Neuronal stem cell (in vitro differentiated cells): ENCODE results near the gene LACC1. TPM values are rescaled to one million over a fixed set of nuclear protein-coding genes. Genes with fewer than 3 reads are reported as not detected.

Experiments
- DNase-seq: peaks from one replicate; pipeline ENCODE4 v3.0.0-alpha.2; 2013; ENCODE audit warnings: low spot score
- H2AFZ ChIP-seq: one replicate; pipeline ENCODE4 v1.6.1; 2013; ENCODE audit warnings: mild to moderate bottlenecking, low read length, inconsistent platforms
- H2AK5ac ChIP-seq: 2 replicates; pipeline ENCODE4 v1.6.1; 2013; ENCODE audit warnings: low read depth, mild to moderate bottlenecking, inconsistent platforms, low read length, moderate library complexity, mixed read lengths
- H2BK120ac ChIP-seq: 2 replicates; pipeline ENCODE4 v1.6.1; 2013; ENCODE audit warnings: low read depth, mild to moderate bottlenecking, inconsistent platforms, low read length, moderate library complexity, mixed read lengths
- H2BK12ac ChIP-seq: one replicate; pipeline ENCODE4 v1.6.1; 2013; ENCODE audit warnings: low read length, inconsistent platforms
- H2BK15ac ChIP-seq: 2 replicates; pipeline ENCODE4 v1.6.1; 2013; ENCODE audit warnings: mild to moderate bottlenecking, low read length, inconsistent platforms, mixed read lengths
- H2BK5ac ChIP-seq: one replicate; pipeline ENCODE4 v1.6.1; 2013; ENCODE audit warnings: inconsistent platforms, mild to moderate bottlenecking, low read length, moderate library complexity
- H3K14ac ChIP-seq: one replicate; pipeline ENCODE4 v1.6.1; 2013; ENCODE audit warnings: low read length, inconsistent platforms
- H3K18ac ChIP-seq: 2 replicates; pipeline ENCODE4 v1.6.1; 2013; ENCODE audit warnings: low read length, inconsistent platforms
- H3K23ac ChIP-seq: 2 replicates; pipeline ENCODE4 v1.6.1; 2013; ENCODE audit warnings: low read depth, mild to moderate bottlenecking, mixed read lengths, low read length, inconsistent platforms; ENCODE audit not compliant: poor library complexity
- H3K27ac ChIP-seq: replicated peaks from 3 replicates; pipeline ENCODE4 v1.5.1; 2013; ENCODE audit warnings: low read length, inconsistent platforms
- H3K27me3 ChIP-seq, 3 experiments: 2 replicates each; pipeline ENCODE4 v1.6.1; 2013; ENCODE audit warnings: low read length in 3 of 3, mild to moderate bottlenecking in 2 of 3, inconsistent platforms in 1 of 3, low read depth in 1 of 3, mixed read lengths in 1 of 3, moderate library complexity in 1 of 3; ENCODE audit not compliant: control insufficient read depth in 3 of 3, insufficient read depth in 3 of 3
- H3K36me3 ChIP-seq, 2 donors: replicated peaks in 1 of 2; 2 replicates each; pipeline ENCODE4 v1.6.1; 2013; ENCODE audit warnings: low read length in 2 of 2; ENCODE audit not compliant: control insufficient read depth in 2 of 2, insufficient read depth in 2 of 2
- H3K4ac ChIP-seq: 2 replicates; pipeline ENCODE4 v1.6.1; 2013; ENCODE audit warnings: inconsistent platforms, mild to moderate bottlenecking, low read length, moderate library complexity
- H3K4me1 ChIP-seq, 2 donors: 1 replicate in 1 of 2; 2 replicates in 1 of 2; pipeline ENCODE4 v1.6.1; 2013; ENCODE audit warnings: low read length in 2 of 2, low read depth in 1 of 2; ENCODE audit not compliant: control insufficient read depth in 2 of 2, insufficient read depth in 1 of 2
- H3K4me2 ChIP-seq: one replicate; pipeline ENCODE4 v1.6.1; 2013; ENCODE audit warnings: mild to moderate bottlenecking, low read length, inconsistent platforms; ENCODE audit not compliant: insufficient read depth, poor library complexity, severe bottlenecking
- H3K4me3 ChIP-seq, 2 donors: 2 replicates each; pipeline ENCODE4 v1.5.1; 2013; ENCODE audit warnings: low read length in 2 of 2, mild to moderate bottlenecking in 2 of 2, inconsistent platforms in 1 of 2, moderate library complexity in 1 of 2
- H3K79me1 ChIP-seq: one replicate; pipeline ENCODE4 v1.6.1; 2013; ENCODE audit warnings: low read depth, mild to moderate bottlenecking, inconsistent platforms, low read length, moderate library complexity
- H3K9ac ChIP-seq: one replicate; pipeline ENCODE4 v1.6.1; 2013; ENCODE audit warnings: mild to moderate bottlenecking, low read depth, low read length, inconsistent platforms; ENCODE audit not compliant: poor library complexity
- H3K9me3 ChIP-seq, 2 donors: replicated peaks in 1 of 2; 2 replicates each; pipeline versions ENCODE3 to v1.6.1; 2013; ENCODE audit warnings: low read length in 2 of 2, mild to moderate bottlenecking in 2 of 2, inconsistent platforms in 1 of 2, low read depth in 1 of 2, mixed read lengths in 1 of 2, moderate library complexity in 1 of 2; ENCODE audit not compliant: control insufficient read depth in 2 of 2, insufficient read depth in 1 of 2
- H4K8ac ChIP-seq: one replicate; pipeline ENCODE4 v1.6.1; 2013; ENCODE audit warnings: low read depth, mild to moderate bottlenecking, inconsistent platforms, low read length, moderate library complexity
- H4K91ac ChIP-seq: one replicate; pipeline ENCODE4 v1.6.1; 2013; ENCODE audit warnings: low read length, low read depth, mild to moderate bottlenecking, inconsistent platforms; ENCODE audit not compliant: poor library complexity
- WGBS, 2 donors: extraction: QIAGEN DNeasy Blood & Tissue Kit; methylation state at CpG; one replicate each; pipeline ENCODE4 v1.1.7; 2013; ENCODE audit warnings: missing lambda C conversion rate in 2 of 2, mixed read lengths in 1 of 2; ENCODE audit not compliant: insufficient read length in 2 of 2, insufficient replicate concordance in 1 of 2; ENCODE audit errors: extremely low coverage in 2 of 2; 5-methylcytosine and 5-hydroxymethylcytosine counted together
- polyA plus RNA-seq, 2 experiments: library from polyadenylated mRNA; stranded (reverse); fragments of 200-250 nt; gene quantifications; one replicate each; pipeline ENCODE4 v1.2.3, GENCODE V29; 2013

LACC1 gene
- 0.20 TPM for polyA plus RNA-seq (2013, experiment 1 of 2)
- 0.18 TPM for polyA plus RNA-seq (2013, experiment 2 of 2)

GRCh38 chr13:43879755-43880181 lies at the start of gene LACC1:
TSS of gene LACC1 (plus strand) at chr13:43879904. CDS start at chr13:43880986, 1,082 bp downstream.
- Histone ChIP-seq H3K4me1 (peaks cover 0 to 4% of the 10 kb centered on the region in 2 donors), H3K27me3 (peaks cover 3 to 20% (median 12%) of the 10 kb centered on the region in 3 experiments), H2AFZ (peak within 1 kb of the TSS; percentile 96), H3K14ac (peak within 1 kb of the TSS; percentile 90), H3K9ac (peak within 1 kb of the TSS; percentile 91), H4K91ac (no peak within 1 kb of the TSS), H3K36me3 (no peaks in the 10 kb centered on the region), H3K79me1 (no peaks in the 10 kb centered on the region), H3K18ac (peak within 1 kb of the TSS; percentile 97), H3K4ac (no peak within 1 kb of the TSS), H2BK5ac (no peak within 1 kb of the TSS), H4K8ac (no peak within 1 kb of the TSS), H3K4me3 (peak within 1 kb of the TSS; percentile 71 to 91), H3K9me3 (no peaks in the 10 kb centered on the region), H2AK5ac (no peak within 1 kb of the TSS), H2BK120ac (peak within 1 kb of the TSS; percentile 34), H2BK12ac (no peak within 1 kb of the TSS), H3K27ac (no peak within 1 kb of the TSS), H2BK15ac (peak within 1 kb of the TSS; percentile 90), H3K23ac (peak within 1 kb of the TSS; percentile 82), H3K4me2 (peak within 1 kb of the TSS; percentile 100)
- no peak for DNase-seq
- WGBS, 2 donors, result no CpG with 5 or more reads among the region's 48 CpGs

- Histone ChIP-seq H4K8ac (no peak overlapping the region), H2AFZ (no peak overlapping the region), H3K18ac (no peak overlapping the region), H3K4me1 (no peaks in the 10 kb centered on the region), H4K91ac (no peak overlapping the region), H3K14ac (no peak overlapping the region), H3K23ac (no peak overlapping the region), H2BK12ac (no peak overlapping the region), H2BK15ac (no peak overlapping the region), H2AK5ac (no peak overlapping the region), H2BK120ac (no peak overlapping the region), H3K9ac (no peak overlapping the region), H3K36me3 (no peaks in the 10 kb centered on the region), H3K27me3 (no peaks in the 10 kb centered on the region), H3K4ac (no peak overlapping the region), H3K27ac (no peak overlapping the region), H3K4me2 (no peak overlapping the region), H3K79me1 (no peaks in the 10 kb centered on the region), H3K9me3 (no peaks in the 10 kb centered on the region), H3K4me3 (no peak overlapping the region), H2BK5ac (no peak overlapping the region)
- no CpG with 5 or more reads among the region's 5 CpGs for WGBS, 2 donors
- no peak for DNase-seq
Observed at GRCh38 chr13:43830497-43830881, 49.2 kb upstream of the LACC1 start.

GRCh38 chr13:43831088-43831487 lies 48.6 kb upstream of the LACC1 start:
- Histone ChIP-seq H3K4ac (no peak overlapping the region), H3K14ac (no peak overlapping the region), H3K18ac (no peak overlapping the region), H3K9ac (no peak overlapping the region), H3K4me3 (no peak overlapping the region), H3K27me3 (no peaks in the 10 kb centered on the region), H3K27ac (no peak overlapping the region), H3K4me1 (no peaks in the 10 kb centered on the region), H3K4me2 (no peak overlapping the region), H2AK5ac (no peak overlapping the region), H2AFZ (no peak overlapping the region), H3K23ac (no peak overlapping the region), H2BK5ac (no peak overlapping the region), H4K8ac (no peak overlapping the region), H4K91ac (no peak overlapping the region), H3K79me1 (no peaks in the 10 kb centered on the region), H2BK12ac (no peak overlapping the region), H3K36me3 (no peaks in the 10 kb centered on the region), H3K9me3 (no peaks in the 10 kb centered on the region), H2BK15ac (no peak overlapping the region), H2BK120ac (no peak overlapping the region)
- no peak for DNase-seq
- no CpG with 5 or more reads among the region's 2 CpGs for WGBS, 2 donors

GRCh38 chr13:43835701-43836100 lies 44.0 kb upstream of the LACC1 start:
- Histone ChIP-seq H3K23ac (no peak overlapping the region), H3K79me1 (no peaks in the 10 kb centered on the region), H3K14ac (no peak overlapping the region), H4K8ac (no peak overlapping the region), H3K36me3 (no peaks in the 10 kb centered on the region), H3K27me3 (no peaks in the 10 kb centered on the region), H4K91ac (no peak overlapping the region), H3K4me3 (no peak overlapping the region), H3K4me2 (no peak overlapping the region), H3K4ac (no peak overlapping the region), H2BK12ac (no peak overlapping the region), H3K9me3 (no peaks in the 10 kb centered on the region), H2BK5ac (no peak overlapping the region), H3K18ac (no peak overlapping the region), H2BK120ac (no peak overlapping the region), H2BK15ac (no peak overlapping the region), H3K9ac (no peak overlapping the region), H2AFZ (no peak overlapping the region), H3K27ac (no peak overlapping the region), H3K4me1 (no peaks in the 10 kb centered on the region), H2AK5ac (no peak overlapping the region)
- no CpG with 5 or more reads among the region's 2 CpGs for WGBS, 2 donors
- no peak for DNase-seq
